ENCODE data around the gene TBX21. TPM values are rescaled to one million over a fixed set of nuclear protein-coding genes. Genes with fewer than 3 reads are reported as not detected.

TBX21 gene
- total and polyA plus RNA-seq, 10 of the 15 experiments (the other 5 are each of a cell fraction or from before 2014, with no cell fraction given), result 0.63 to 9.6 (median 5.0) TPM

- TF ChIP-seq FOXK2 (IDR thresholded peaks at IDR 0.05) (no peak), ZZZ3 (IDR thresholded peaks at IDR 0.05; ENCODE audit: control insufficient read depth, insufficient read length, low read depth) (no peak)
Measured at GRCh38 chr17:47781397-47781796, 48.4 kb downstream of the TBX21 start (continued).

- POLR2A ChIA-PET, result interaction anchor here (0.6 kb wide), 2 partner anchors 92 to 138 kb away, joined by 3 read pairs; no protein-coding TSS in a partner anchor
- intact Hi-C loops (cut with micrococcal nuclease; ENCODE audit: unreplicated experiment), result no loop called here
Measured at GRCh38 chr17:47785538-47786123, 52.6 kb downstream of the TBX21 start.

More at GRCh38 chr17:47785538-47786123, 52.6 kb downstream of the TBX21 start:
- TF ChIP-seq NR2C2 (IDR thresholded peaks at IDR 0.05; ENCODE audit: borderline replicate concordance, control insufficient read depth, insufficient read length, low read depth) (no peak), REST (IDR thresholded peaks at IDR 0.05; ENCODE audit: low read depth, low read length) (peak; percentile 94)
- ChIA-PET RAD21 (ENCODE audit: unreplicated experiment) (interaction anchor here (1.3 kb wide), 1 partner anchor 91 kb away, joined by 3 read pairs; no protein-coding TSS in a partner anchor), CTCF (interaction anchor here (2.3 kb wide), 1 partner anchor 16 kb away, joined by 6 read pairs; no protein-coding TSS in a partner anchor), SMC1A (ENCODE audit: uncharacterized antibody, unreplicated experiment) (interaction anchor here (1.9 kb wide), 1 partner anchor 93 kb away, joined by 4 read pairs; no protein-coding TSS in a partner anchor)
- Histone ChIP-seq H3K4me2 (ENCODE audit: control insufficient read depth, insufficient read depth) (no peak overlapping the region), H3K79me2 (ENCODE audit: control insufficient read depth, insufficient read depth, low read length) (no peaks in the 10 kb centered on the region), H3K9ac (ENCODE audit: control insufficient read depth, insufficient read depth, low read length) (no peak overlapping the region), H3K27ac (ENCODE audit: control insufficient read depth, insufficient read depth) (no peak overlapping the region), H3K9me3 (replicated peaks; ENCODE audit: control insufficient read depth, insufficient read depth, low read length) (no peaks in the 10 kb centered on the region), H3K27me3 (replicated peaks in 1 of 2; ENCODE audit: control insufficient read depth in 2 of 2, insufficient read depth in 2 of 2, low read length in 1 of 2) (peaks cover 4 to 7% of the 10 kb centered on the region in 2 experiments), H3K4me3 (no peak overlapping the region), H2AFZ (ENCODE audit: control insufficient read depth, low read depth, low read length) (no peak overlapping the region), H4K20me1 (ENCODE audit: control insufficient read depth, insufficient read depth) (no peaks in the 10 kb centered on the region), H3K4me1 (ENCODE audit: control insufficient read depth, insufficient read depth, low read length) (no peaks in the 10 kb centered on the region), H3K36me3 (ENCODE audit: control insufficient read depth in 2 of 2, insufficient read depth in 2 of 2, low read length in 1 of 2) (no peaks in the 10 kb centered on the region)
- FAIRE-seq (no peak), ATAC-seq (0 out of 3 replicates have a peak, but pooled peaks have one; percentile 47), DNase-seq (ENCODE audit: low read depth, low spot score) (no peak)
- BruUV-seq (replicated peaks), result no TSS peak
- in situ Hi-C loops (cut with MboI), result no loop called here
- WGBS (ENCODE audit: insufficient coverage, insufficient replicate concordance, low lambda C conversion rate, missing lambda C conversion rate), result 43% methylated on average over 5 of the region's 5 CpGs

Data from GM12878 (cell line).